ENCODE data around the gene SPEG.

SPEG gene

DNA sequence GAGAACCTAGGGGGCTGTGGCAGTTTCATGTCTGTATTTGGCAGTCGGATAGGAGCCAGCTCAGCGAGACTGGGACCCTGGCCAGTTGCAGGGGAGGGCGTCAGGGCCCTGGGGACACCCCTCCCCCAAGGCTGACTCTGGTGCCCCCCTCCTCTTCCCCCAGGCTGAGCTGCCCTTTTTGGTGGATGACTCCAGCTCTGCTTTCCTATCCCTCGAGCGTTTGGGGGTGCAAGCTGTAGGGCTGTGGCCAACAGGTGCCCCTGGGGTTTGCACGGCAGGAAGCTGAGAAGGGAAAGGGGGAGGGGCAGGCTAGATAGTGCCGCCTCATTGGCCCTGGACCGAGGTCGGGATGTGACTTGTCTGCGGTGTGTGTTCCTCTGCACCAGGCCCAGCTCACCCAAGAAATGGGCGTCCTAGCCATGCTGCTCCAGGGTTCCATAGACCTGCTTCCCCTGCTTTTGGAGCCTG lies 26.4 kb downstream of the SPEG start:
- Histone ChIP-seq H3K9ac (ENCODE audit: low read length) (no peak overlapping the region), H3K27ac (ENCODE audit: low read depth, low read length, poor library complexity, severe bottlenecking) (no peak overlapping the region), H2AFZ (ENCODE audit: low read length) (no peak overlapping the region), H3K4me1 (ENCODE audit: insufficient read depth, low read length, severe bottlenecking) (no peaks in the 10 kb centered on the region), H3K4me2 (ENCODE audit: low read length) (no peak overlapping the region), H3K36me3 (ENCODE audit: insufficient read depth, low read length) (no peaks in the 10 kb centered on the region), H3K4me3 (ENCODE audit: low read depth, low read length, poor library complexity, severe bottlenecking) (no peak overlapping the region), H4K20me1 (ENCODE audit: insufficient read depth, low read length) (no peaks in the 10 kb centered on the region), H3K9me3 (ENCODE audit: low read length) (no peaks in the 10 kb centered on the region), H3K79me2 (ENCODE audit: insufficient read depth, low read length) (no peaks in the 10 kb centered on the region), H3K27me3 (ENCODE audit: insufficient read depth, low read length) (no peaks in the 10 kb centered on the region; the same call in 1 of the 2 replicates), H3F3A (ENCODE audit: insufficient read depth, low read length) (no peaks in the 10 kb centered on the region), H3K9me2 (ENCODE audit: low read depth, low read length) (no peaks in the 10 kb centered on the region)
- no peak for TF ChIP-seq CTCF (IDR thresholded peaks at IDR 0.05; ENCODE audit: low read length)
- TF ChIP-seq EZH2 (IDR thresholded peaks at IDR 0.05; ENCODE audit: borderline replicate concordance, low read length), result no peak

DNA sequence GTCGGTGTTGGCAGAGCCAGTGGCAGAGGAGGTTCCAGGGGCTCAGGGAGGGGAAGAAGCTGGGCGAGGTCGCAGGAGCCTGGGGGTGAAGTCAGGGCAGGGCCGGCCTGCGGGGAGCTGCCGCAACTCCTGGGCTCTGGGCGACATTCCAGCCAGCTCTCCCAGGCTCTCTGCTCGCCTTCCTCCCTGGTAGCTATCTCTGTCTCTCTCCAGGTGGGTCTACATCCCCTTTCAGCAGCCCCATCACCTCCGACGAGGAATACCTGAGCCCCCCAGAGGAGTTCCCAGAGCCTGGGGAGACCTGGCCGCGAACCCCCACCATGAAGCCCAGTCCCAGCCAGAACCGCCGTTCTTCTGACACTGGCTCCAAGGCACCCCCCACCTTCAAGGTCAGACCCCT lies 27.0 kb downstream of the SPEG start:
- Histone ChIP-seq H4K20me1 (ENCODE audit: insufficient read depth, low read length) (no peaks in the 10 kb centered on the region), H3F3A (ENCODE audit: insufficient read depth, low read length) (no peaks in the 10 kb centered on the region), H3K36me3 (ENCODE audit: insufficient read depth, low read length) (no peaks in the 10 kb centered on the region), H3K79me2 (ENCODE audit: insufficient read depth, low read length) (no peaks in the 10 kb centered on the region), H3K9me3 (ENCODE audit: low read length) (no peaks in the 10 kb centered on the region), H3K9me2 (ENCODE audit: low read depth, low read length) (no peaks in the 10 kb centered on the region), H2AFZ (ENCODE audit: low read length) (no peak overlapping the region), H3K4me2 (ENCODE audit: low read length) (no peak overlapping the region), H3K27me3 (ENCODE audit: insufficient read depth, low read length) (no peaks in the 10 kb centered on the region; the same call in 1 of the 2 replicates), H3K4me1 (ENCODE audit: insufficient read depth, low read length, severe bottlenecking) (no peaks in the 10 kb centered on the region), H3K4me3 (ENCODE audit: low read depth, low read length, poor library complexity, severe bottlenecking) (no peak overlapping the region), H3K27ac (ENCODE audit: low read depth, low read length, poor library complexity, severe bottlenecking) (no peak overlapping the region), H3K9ac (ENCODE audit: low read length) (no peak overlapping the region)
- TF ChIP-seq CTCF (IDR thresholded peaks at IDR 0.05; ENCODE audit: low read length), result no peak
- TF ChIP-seq EZH2 (IDR thresholded peaks at IDR 0.05; ENCODE audit: borderline replicate concordance, low read length), result no peak

DNA sequence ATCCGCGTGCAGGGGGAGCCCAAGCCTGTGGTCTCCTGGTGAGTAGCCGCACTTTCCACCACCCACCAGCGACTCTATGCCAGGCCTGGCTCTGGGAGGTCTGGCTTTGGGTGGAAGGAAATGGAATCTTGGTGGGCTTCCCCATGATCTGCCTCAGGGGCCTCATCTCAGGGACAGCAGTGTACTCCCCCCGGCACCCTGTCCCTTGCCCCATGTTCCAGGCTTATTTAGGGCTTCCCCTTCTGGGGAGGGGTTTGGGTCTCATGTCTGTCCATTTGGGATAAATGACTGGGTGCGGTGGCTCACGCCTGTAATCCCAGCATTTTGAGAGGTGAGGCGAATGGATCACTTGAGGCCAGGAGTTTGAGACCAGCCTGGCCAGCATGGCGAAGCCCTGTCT lies 27.7 kb downstream of the SPEG start:
- Histone ChIP-seq H3K27me3 (ENCODE audit: insufficient read depth, low read length) (no peaks in the 10 kb centered on the region; the same call in none of the 2 replicates), H4K20me1 (ENCODE audit: insufficient read depth, low read length) (no peaks in the 10 kb centered on the region), H3K9me2 (ENCODE audit: low read depth, low read length) (no peaks in the 10 kb centered on the region), H3K4me2 (ENCODE audit: low read length) (no peak overlapping the region), H3K27ac (ENCODE audit: low read depth, low read length, poor library complexity, severe bottlenecking) (no peak overlapping the region), H3K9ac (ENCODE audit: low read length) (no peak overlapping the region), H3K4me3 (ENCODE audit: low read depth, low read length, poor library complexity, severe bottlenecking) (no peak overlapping the region), H2AFZ (ENCODE audit: low read length) (no peak overlapping the region), H3K9me3 (ENCODE audit: low read length) (no peaks in the 10 kb centered on the region), H3K79me2 (ENCODE audit: insufficient read depth, low read length) (no peaks in the 10 kb centered on the region), H3K4me1 (ENCODE audit: insufficient read depth, low read length, severe bottlenecking) (no peaks in the 10 kb centered on the region), H3K36me3 (ENCODE audit: insufficient read depth, low read length) (no peaks in the 10 kb centered on the region), H3F3A (ENCODE audit: insufficient read depth, low read length) (no peaks in the 10 kb centered on the region)
- TF ChIP-seq EZH2 (IDR thresholded peaks at IDR 0.05; ENCODE audit: borderline replicate concordance, low read length), result no peak
- no peak for TF ChIP-seq CTCF (IDR thresholded peaks at IDR 0.05; ENCODE audit: low read length)

Measured in OCI-LY1 (cell line).